GM10248 (cell line): ENCODE results near the gene LGR6.
"Not testable (repeated sequence)": the region's sequence is repeated elsewhere in the genome, so short reads cannot be mapped to it uniquely, and the experiment has no call there.

Source experiments
- CTCF ChIA-PET: fragments of 300-600 bp; sonication (Branson Sonifier 250); formaldehyde crosslinking; extraction: SDS; loops from one replicate; lab custom pipeline; 2021; ENCODE audit warnings: antibody characterized with exemption; lab: Yijun Ruan, JAX
- POLR2A ChIA-PET: fragments of 350-650 bp; sonication (Branson Sonifier 250); formaldehyde crosslinking; extraction: SDS; loops from one replicate; lab custom pipeline; 2020; ENCODE audit warnings: antibody characterized with exemption; lab: Yijun Ruan, JAX
- DNase-seq: peaks from one replicate; pipeline ENCODE4 v3.0.0; 2012; ENCODE audit errors: extremely low spot score
- TF ChIP-seq, protein P1 (sequence below): IDR thresholded peaks from 2 replicates; pipeline ENCODE4 v1.5.1; 2012; ENCODE audit warnings: mild to moderate bottlenecking, low read depth; ENCODE audit errors: extremely low read depth, missing control alignments, control extremely low read depth

LGR6 gene

DNA sequence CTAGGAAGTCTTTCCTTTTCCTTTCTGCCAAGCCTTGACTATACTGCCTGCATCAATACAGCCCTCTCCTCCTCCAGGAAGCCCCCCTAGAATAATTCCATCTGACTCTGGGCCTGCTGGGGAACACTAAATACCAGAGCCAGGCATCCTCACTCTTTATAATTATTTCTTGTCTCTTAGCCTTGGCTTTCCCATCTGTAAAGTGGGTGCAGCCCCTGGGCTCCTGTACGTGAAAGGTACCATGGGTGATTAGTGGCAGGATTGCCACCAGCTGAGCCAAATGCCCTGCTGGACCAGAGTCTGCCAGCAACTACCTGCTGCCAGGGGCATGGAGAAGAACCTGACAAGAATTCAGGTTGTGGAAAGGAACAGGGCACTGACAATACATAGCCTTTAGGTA lies 58.7 kb downstream of the LGR6 start:
- CTCF ChIA-PET = no interaction called here
- TF ChIP-seq, protein P1, sequence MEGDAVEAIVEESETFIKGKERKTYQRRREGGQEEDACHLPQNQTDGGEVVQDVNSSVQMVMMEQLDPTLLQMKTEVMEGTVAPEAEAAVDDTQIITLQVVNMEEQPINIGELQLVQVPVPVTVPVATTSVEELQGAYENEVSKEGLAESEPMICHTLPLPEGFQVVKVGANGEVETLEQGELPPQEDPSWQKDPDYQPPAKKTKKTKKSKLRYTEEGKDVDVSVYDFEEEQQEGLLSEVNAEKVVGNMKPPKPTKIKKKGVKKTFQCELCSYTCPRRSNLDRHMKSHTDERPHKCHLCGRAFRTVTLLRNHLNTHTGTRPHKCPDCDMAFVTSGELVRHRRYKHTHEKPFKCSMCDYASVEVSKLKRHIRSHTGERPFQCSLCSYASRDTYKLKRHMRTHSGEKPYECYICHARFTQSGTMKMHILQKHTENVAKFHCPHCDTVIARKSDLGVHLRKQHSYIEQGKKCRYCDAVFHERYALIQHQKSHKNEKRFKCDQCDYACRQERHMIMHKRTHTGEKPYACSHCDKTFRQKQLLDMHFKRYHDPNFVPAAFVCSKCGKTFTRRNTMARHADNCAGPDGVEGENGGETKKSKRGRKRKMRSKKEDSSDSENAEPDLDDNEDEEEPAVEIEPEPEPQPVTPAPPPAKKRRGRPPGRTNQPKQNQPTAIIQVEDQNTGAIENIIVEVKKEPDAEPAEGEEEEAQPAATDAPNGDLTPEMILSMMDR = no peak
- no peak for DNase-seq
- POLR2A ChIA-PET = no interaction called here

DNA sequence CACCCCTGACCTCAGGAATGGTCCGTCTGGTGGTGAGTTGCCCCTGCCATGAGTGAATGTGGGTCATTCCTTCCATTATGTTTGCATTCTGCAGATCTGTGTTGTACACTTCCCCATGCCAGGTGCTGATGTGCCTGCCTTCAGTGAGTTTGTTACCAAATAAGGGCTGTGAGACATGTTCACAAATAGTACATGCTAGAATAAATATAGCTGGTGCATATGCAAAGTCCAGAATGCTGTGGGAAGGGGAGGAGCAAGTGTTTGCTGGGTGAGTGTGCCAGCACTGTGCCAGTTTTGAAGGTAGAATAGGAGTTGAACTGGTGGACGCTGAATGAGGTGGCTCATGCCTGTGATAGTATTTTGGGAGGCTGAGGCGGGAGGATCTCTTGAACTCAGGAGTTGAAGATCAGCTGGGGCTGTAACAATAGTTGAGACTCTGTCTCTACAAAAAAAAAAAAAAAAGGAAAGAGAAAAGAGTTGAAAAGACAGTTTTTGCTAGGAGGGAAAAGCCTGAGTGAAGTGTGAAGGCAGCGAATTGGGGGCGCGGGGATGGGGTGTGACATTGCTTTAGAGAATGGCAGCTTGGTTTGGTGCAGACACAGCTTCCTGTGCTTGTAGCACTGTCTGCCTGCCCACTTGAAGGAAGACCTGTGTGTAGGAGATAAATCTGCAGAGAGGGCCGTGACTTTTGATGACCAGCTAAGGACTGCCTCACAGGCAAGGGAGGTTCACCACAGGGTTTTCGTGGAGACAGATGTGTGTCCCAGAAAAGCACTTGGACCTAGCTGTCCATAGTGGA lies 61.1 kb downstream of the LGR6 start:
- no peak for DNase-seq
- ChIA-PET CTCF (interaction anchor here (1.4 kb wide), 1 partner anchor 61 kb away, joined by 5 read pairs; no protein-coding TSS in a partner anchor), POLR2A (no interaction called here)
- TF ChIP-seq, protein P1 = no peak

DNA sequence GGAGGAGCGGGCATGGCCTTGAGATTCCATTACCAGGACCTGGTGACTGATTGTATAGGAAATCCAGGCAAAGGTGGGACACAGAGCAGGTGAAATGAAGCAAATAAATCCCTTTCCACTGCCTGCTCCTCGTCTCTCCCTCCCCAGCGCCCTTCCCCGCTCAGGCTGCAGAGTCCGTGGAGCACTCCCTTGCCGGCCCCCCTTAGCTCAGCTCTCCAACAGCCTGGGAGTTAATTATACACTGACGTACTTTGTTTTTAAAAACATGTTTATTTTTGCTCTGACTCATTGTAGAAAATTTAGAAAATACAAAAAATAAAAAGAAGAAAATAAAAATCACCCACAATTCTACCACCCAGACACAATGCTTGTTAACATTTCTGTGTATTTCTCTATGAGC lies 61.7 kb downstream of the LGR6 start:
- no peak for DNase-seq
- ChIA-PET POLR2A (no interaction called here), CTCF (interaction anchor here (1.4 kb wide), 1 partner anchor 60 kb away, joined by 5 read pairs; no protein-coding TSS in a partner anchor)
- TF ChIP-seq, protein P1 = no peak

DNA sequence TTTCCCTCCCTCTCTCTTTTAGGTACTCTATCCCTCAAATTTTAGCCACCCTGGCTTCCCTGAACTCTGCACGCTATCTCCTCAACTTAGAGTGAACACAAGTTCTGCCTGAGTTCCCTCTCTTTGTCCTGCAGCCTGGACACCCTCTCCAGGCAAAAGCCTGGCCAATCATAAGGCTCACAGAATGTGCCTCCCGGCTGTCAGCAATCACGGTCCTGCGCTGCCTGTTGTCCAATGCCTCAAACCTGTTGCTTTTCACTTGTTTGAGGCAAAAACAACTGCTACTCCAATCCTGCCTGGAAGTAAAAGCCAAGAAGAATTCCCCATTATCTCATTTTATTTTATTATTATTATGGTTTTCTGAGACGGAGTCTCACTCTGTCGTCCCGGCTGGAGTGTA lies 66.1 kb downstream of the LGR6 start:
- DNase-seq = no peak
- TF ChIP-seq, protein P1 = no peak
- ChIA-PET CTCF (no interaction called here), POLR2A (no interaction called here)

DNA sequence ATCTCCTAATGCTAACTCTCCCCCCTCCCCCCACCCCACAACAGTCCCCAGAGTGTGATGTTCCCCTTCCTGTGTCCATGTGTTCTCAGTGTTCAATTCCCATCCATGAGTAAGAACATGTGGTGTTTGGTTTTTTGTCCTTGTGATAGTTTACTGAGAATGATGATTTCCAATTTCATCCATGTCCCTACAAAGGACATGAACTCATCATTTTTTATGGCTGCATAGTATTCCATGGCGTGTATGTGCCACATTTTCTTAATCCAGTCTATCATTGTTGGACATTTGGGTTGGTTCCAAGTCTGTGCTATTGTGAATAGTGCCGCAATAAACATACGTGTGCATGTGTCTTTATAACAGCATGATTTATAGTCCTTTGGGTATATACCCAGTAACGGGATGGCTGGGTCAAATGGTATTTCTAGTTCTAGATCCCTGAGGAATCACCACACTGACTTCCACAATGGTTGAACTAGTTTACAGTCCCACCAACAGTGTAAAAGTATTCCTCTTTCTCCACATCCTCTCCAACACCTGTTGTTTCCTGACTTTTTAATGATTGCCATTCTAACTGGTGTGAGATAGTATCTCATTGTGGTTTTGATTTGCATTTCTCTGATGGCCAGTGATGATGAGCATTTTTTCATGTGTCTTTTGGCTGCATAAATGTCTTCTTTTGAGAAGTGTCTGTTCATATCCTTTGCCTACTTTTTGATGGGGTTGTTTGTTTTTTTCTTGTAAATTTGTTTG lies 67.8 kb downstream of the LGR6 start:
- CTCF ChIA-PET, POLR2A ChIA-PET, DNase-seq: not testable (repeated sequence)

DNA sequence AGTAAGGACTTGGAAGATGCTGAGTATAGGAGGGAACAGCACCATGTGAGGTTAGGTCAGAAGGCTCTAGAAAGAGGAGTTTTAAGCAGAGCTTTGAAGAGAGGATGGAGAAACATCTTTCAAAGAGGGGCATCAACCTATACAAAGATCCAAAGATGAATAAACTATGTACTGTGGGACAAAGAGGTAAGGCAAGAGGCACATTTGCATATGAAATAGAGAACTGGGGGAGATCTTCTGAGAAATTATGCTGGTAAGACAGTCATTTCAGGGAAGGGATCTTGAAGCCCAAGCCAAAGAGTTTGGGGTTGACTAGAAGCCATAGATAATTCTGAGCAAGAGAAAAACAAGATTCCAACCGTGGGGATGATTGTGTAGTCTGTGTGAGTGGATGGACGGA lies 70.0 kb downstream of the LGR6 start:
- CTCF ChIA-PET = interaction anchor here (0.8 to 1.6 kb wide), 2 partner anchors 9 to 11 kb away, joined by 3 to 5 read pairs; no protein-coding TSS in a partner anchor

More for the DNA sequence above, 70.0 kb downstream of the LGR6 start:
- POLR2A ChIA-PET = no interaction called here
- TF ChIP-seq, protein P1 = no peak
- no peak for DNase-seq
